Uterus (tissue), 2 donors: ENCODE results near the gene MB.

Experiments
- POLR2A ChIP-seq, 2 donors: fragments of 450-650 bp; IDR thresholded peaks; one replicate each; pipeline ENCODE4 v1.6.1; 2016; ENCODE audit warnings: antibody characterized with exemption in 2 of 2, mild to moderate bottlenecking in 1 of 2, moderate library complexity in 1 of 2
- TF ChIP-seq, protein P1 (sequence below), 4 experiments: fragments of 200-600 bp in 2 of 4; fragments of 450-650 bp in 2 of 4; sonication (generic) in 2 of 4; IDR thresholded peaks; one replicate each; pipeline ENCODE4 v1.5.1; 2016 to 2019; ENCODE audit warnings: antibody characterized with exemption in 4 of 4, mild to moderate bottlenecking in 2 of 4, moderate library complexity in 1 of 4

DNA sequence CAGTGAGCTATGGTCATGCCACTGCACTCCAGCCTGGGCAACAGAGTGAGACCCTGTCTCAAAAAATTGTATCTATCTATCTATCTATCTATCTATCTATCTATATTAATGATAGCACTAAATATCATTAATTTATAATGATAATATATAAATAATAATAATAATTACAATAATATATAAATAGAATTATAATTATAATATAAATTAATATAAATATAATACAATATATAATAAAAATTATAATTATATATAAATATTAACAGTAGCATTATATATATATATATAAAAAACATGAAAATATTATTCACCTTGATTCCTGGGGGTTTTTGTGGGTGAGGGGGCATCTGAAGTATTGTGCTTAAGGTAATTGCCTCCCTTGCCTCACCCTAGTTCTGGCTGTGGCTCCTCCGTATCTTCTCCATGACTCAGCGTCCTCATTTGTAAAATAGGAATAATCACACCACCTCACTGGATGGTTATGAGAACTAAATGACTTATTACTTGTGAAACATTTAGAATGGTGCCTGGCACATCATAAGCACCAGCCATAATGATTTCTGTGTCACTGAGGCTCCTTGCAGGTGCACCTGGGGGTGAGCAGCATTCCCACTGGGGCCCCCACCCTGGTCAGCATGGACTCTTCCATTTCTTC is 57.6 kb downstream of the MB start:
- TF ChIP-seq POLR2A (IDR thresholded peaks at IDR 0.05), result no peak
- TF ChIP-seq, protein P1, sequence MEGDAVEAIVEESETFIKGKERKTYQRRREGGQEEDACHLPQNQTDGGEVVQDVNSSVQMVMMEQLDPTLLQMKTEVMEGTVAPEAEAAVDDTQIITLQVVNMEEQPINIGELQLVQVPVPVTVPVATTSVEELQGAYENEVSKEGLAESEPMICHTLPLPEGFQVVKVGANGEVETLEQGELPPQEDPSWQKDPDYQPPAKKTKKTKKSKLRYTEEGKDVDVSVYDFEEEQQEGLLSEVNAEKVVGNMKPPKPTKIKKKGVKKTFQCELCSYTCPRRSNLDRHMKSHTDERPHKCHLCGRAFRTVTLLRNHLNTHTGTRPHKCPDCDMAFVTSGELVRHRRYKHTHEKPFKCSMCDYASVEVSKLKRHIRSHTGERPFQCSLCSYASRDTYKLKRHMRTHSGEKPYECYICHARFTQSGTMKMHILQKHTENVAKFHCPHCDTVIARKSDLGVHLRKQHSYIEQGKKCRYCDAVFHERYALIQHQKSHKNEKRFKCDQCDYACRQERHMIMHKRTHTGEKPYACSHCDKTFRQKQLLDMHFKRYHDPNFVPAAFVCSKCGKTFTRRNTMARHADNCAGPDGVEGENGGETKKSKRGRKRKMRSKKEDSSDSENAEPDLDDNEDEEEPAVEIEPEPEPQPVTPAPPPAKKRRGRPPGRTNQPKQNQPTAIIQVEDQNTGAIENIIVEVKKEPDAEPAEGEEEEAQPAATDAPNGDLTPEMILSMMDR (IDR thresholded peaks at IDR 0.05), result no peak
